Hepatocyte (in vitro differentiated cells): ENCODE data around the gene ARHGAP18. TPM values are rescaled to one million over a fixed set of nuclear protein-coding genes. Genes with fewer than 3 reads are reported as not detected.

Experiments
- DNase-seq: peaks from one replicate; pipeline ENCODE4 v3.0.0-alpha.2; 2016; ENCODE audit warnings: low spot score
- H2AFZ ChIP-seq: fragments of 200-600 bp; sonication (generic); 2 replicates; pipeline ENCODE4 v1.6.0; 2016; ENCODE audit warnings: antibody characterized with exemption, mild to moderate bottlenecking
- H3K27ac ChIP-seq: fragments of 200-600 bp; sonication (generic); 2 replicates; pipeline ENCODE4 v1.5.1; 2016; ENCODE audit warnings: mild to moderate bottlenecking
- H3K27me3 ChIP-seq: fragments of 200-600 bp; sonication (generic); 2 replicates; pipeline ENCODE4 v1.6.1; 2016
- H3K36me3 ChIP-seq: fragments of 200-600 bp; sonication (generic); replicated peaks from 2 replicates; pipeline ENCODE4 v1.5.1; 2016; ENCODE audit warnings: low read depth; ENCODE audit not compliant: insufficient read depth
- H3K4me1 ChIP-seq: fragments of 200-600 bp; sonication (generic); 2 replicates; pipeline ENCODE4 v1.5.1; 2016; ENCODE audit warnings: mild to moderate bottlenecking, moderate library complexity; ENCODE audit not compliant: insufficient read depth
- H3K4me2 ChIP-seq: fragments of 200-600 bp; sonication (generic); 2 replicates; pipeline ENCODE4 v1.6.0; 2016
- H3K4me3 ChIP-seq: fragments of 200-600 bp; sonication (generic); 2 replicates; pipeline ENCODE4 v1.5.1; 2016; ENCODE audit warnings: mild to moderate bottlenecking
- H3K79me2 ChIP-seq: fragments of 200-600 bp; sonication (generic); 2 replicates; pipeline ENCODE4 v1.6.0; 2017; ENCODE audit warnings: mild to moderate bottlenecking
- H3K9me2 ChIP-seq: fragments of 200-600 bp; sonication (generic); replicated peaks from 2 replicates; pipeline ENCODE4 v1.6.0; 2017; ENCODE audit warnings: mild to moderate bottlenecking; ENCODE audit not compliant: insufficient read depth
- H3K9me3 ChIP-seq: fragments of 200-600 bp; sonication (generic); 2 replicates; pipeline ENCODE4 v1.5.1; 2016; ENCODE audit warnings: low read depth, mild to moderate bottlenecking
- H4K20me1 ChIP-seq: fragments of 200-600 bp; sonication (generic); 2 replicates; pipeline ENCODE4 v1.6.0; 2016; ENCODE audit warnings: mild to moderate bottlenecking; ENCODE audit not compliant: insufficient read depth, poor library complexity, severe bottlenecking
- CTCF ChIP-seq: fragments of 200-600 bp; sonication (generic); IDR thresholded peaks from 2 replicates; pipeline ENCODE4 v1.5.1; 2016; ENCODE audit warnings: antibody characterized with exemption, mild to moderate bottlenecking; ENCODE audit not compliant: poor library complexity
- EZH2 ChIP-seq: fragments of 200-600 bp; sonication (generic); IDR thresholded peaks from 2 replicates; pipeline ENCODE4 v1.6.1; 2016; ENCODE audit warnings: antibody characterized with exemption, mild to moderate bottlenecking, borderline replicate concordance
- EZH2phosphoT487 ChIP-seq: fragments of 200-600 bp; sonication (generic); IDR thresholded peaks from one replicate; pipeline ENCODE4 v1.6.1; 2018; ENCODE audit warnings: antibody characterized with exemption, mild to moderate bottlenecking, low read depth, moderate library complexity; ENCODE audit not compliant: unreplicated experiment, severe bottlenecking
- WGBS: methylation state at CpG from one replicate; pipeline ENCODE4 v1.1.6; 2016; ENCODE audit warnings: low lambda C conversion rate; ENCODE audit errors: missing lambda C conversion rate; 5-methylcytosine and 5-hydroxymethylcytosine counted together
- polyA plus RNA-seq: library from polyadenylated mRNA; unstranded; fragments of >200 nt; fragmentation: Nextera tagmentation; extraction: Ambion mirVana; gene quantifications from 2 replicates; pipeline ENCODE4 v1.2.1, GENCODE V29; 2016
- total RNA-seq: library from RNA; depleted of rRNA; stranded (reverse); fragments of >200 nt; gene quantifications from 2 replicates; pipeline ENCODE4 v1.2.3, GENCODE V29; 2014

ARHGAP18 gene
- total RNA-seq (34.8 and 35.6 TPM in 2 replicates), polyA plus RNA-seq (11.2 and 14.7 TPM in 2 replicates)

- no peaks in the 10 kb centered on the region for H3K9me2 ChIP-seq
- no peaks in the 10 kb centered on the region for H3K27me3 ChIP-seq
- no peaks in the 10 kb centered on the region for H4K20me1 ChIP-seq
- H3K4me1 ChIP-seq: no peaks in the 10 kb centered on the region
- TF ChIP-seq CTCF: no peak
- TF ChIP-seq EZH2phosphoT487: no peak
- no peak for TF ChIP-seq EZH2
- peak; percentile 94 for DNase-seq
- H3K4me2 ChIP-seq: peak within 1 kb of the TSS; percentile 90
- under 1% methylated on average over 23 of the region's 23 CpGs for whole genome bisulfite sequencing
- peak within 1 kb of the TSS; percentile 71 for H2AFZ ChIP-seq
- H3K79me2 ChIP-seq: peaks cover 38% of the 10 kb centered on the region
- H3K27ac ChIP-seq: peak within 1 kb of the TSS; percentile 87
- H3K36me3 ChIP-seq: no peaks in the 10 kb centered on the region
- H3K9me3 ChIP-seq: no peaks in the 10 kb centered on the region
- H3K4me3 ChIP-seq: peak within 1 kb of the TSS; percentile 65
These were observed at the start of gene ARHGAP18 for GRCh38 chr6:129709769-129710449. Gene ARHGAP18, minus strand, starts transcription at chr6:129710177. Its CDS starts 41 bp downstream, at chr6:129710136.

- WGBS: 100% methylated on average over 1 of the region's 1 CpG
- Histone ChIP-seq H2AFZ (no peak overlapping the region), H3K27ac (no peak overlapping the region), H3K4me2 (no peak overlapping the region), H3K4me1 (no peaks in the 10 kb centered on the region), H3K36me3 (no peaks in the 10 kb centered on the region), H3K9me2 (no peaks in the 10 kb centered on the region), H3K79me2 (no peaks in the 10 kb centered on the region), H3K4me3 (no peak overlapping the region), H4K20me1 (no peaks in the 10 kb centered on the region), H3K27me3 (no peaks in the 10 kb centered on the region), H3K9me3 (no peaks in the 10 kb centered on the region)
- no peak for TF ChIP-seq EZH2
- TF ChIP-seq CTCF: no peak
- TF ChIP-seq EZH2phosphoT487: no peak
- no peak for DNase-seq
These were observed 45.8 kb upstream of the ARHGAP18 start for GRCh38 chr6:129755787-129756186.

GRCh38 chr6:129754750-129755149 is 44.8 kb upstream of the ARHGAP18 start:
- 91% methylated on average over 2 of the region's 2 CpGs for WGBS
- H2AFZ ChIP-seq: no peak overlapping the region
- H3K27ac ChIP-seq: no peak overlapping the region
- no peaks in the 10 kb centered on the region for H3K9me2 ChIP-seq
- TF ChIP-seq EZH2phosphoT487: no peak
- TF ChIP-seq CTCF: no peak
- TF ChIP-seq EZH2: no peak
- DNase-seq: no peak
- no peaks in the 10 kb centered on the region for H3K27me3 ChIP-seq
- H3K36me3 ChIP-seq: no peaks in the 10 kb centered on the region
- H3K79me2 ChIP-seq: no peaks in the 10 kb centered on the region
- H3K4me1 ChIP-seq: peaks cover 1% of the 10 kb centered on the region
- H3K4me2 ChIP-seq: no peak overlapping the region
- no peaks in the 10 kb centered on the region for H3K9me3 ChIP-seq
- no peak overlapping the region for H3K4me3 ChIP-seq
- no peaks in the 10 kb centered on the region for H4K20me1 ChIP-seq
